KG1 (cell line): ENCODE data around the gene RGSL1.

Source experiments
- DNase-seq: peaks from one replicate; lab custom pipeline; 2025; lab: John Stamatoyannopoulos, UW

RGSL1 gene

DNA sequence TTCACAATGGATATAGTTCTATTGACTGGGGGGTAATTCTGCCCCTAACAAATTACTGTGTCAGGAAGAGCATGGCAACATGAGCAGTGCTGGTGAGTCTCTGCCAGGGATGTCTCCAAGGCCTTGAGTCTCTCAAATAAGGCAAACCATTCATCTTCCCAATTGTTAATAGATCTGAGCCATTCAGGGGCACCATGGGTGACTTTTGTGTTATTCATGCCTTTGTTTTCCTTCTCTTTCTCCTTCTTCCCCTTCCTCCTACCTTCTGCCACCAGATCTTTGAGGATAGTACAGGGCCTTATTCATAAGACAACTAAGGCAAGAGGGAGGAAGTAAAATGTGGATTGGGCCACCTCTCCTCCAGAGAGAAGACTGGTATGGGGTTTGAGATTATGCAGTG is at the start of gene RGSL1:
TSS of gene RGSL1 (plus strand) at position 60 of the 400 bp plus-strand sequence. CDS start at position 80, 20 bp downstream.
- no peak for DNase-seq

DNA sequence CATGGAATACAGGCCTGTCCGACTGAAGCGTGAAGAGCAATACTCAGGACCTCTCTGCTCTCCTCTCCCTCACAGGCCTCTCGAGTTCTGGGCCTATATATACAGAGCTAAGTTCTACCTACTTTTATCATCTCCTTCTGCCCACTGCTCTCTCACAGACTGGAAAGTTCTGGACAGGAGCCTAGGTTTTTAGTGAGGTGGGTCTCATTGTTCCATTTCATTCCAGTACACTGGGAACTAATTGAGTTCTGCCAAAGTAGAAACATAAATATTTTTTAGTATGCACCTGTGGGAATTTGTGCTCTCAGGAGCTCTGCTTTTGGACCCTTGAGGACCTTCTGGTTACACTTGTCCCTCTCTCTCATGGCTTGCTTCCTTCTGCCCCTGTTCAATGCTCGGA is 49.4 kb upstream of the RGSL1 start, which contains the start of gene TEDDM1:
TSS of gene TEDDM1 (minus strand) at position 101 of the 400 bp plus-strand sequence. CDS start 182 bp downstream, outside the sequence.
- DNase-seq: no peak

- DNase-seq: no peak
Measured at GRCh38 chr1:182404781-182405180, 45.2 kb upstream of the RGSL1 start.

DNA sequence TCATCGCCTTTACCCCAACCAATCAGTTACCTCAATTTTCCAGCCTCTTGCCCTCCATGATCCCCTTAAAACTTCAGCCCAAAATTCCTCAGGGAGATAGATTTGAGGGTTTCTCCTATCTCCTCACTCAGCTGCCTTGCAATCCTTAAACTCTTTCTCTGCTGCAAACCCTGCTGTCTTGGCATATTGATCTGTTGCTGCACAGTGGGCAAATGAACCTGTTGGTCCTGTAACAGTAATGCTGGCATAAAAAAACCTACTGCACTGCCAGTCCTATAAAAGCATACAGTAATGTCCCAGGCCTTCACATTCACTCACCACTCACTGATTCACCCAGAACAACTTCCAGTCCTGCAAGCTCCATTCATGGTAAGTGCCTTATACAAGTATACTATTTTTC is 44.4 kb upstream of the RGSL1 start:
- no peak for DNase-seq

DNA sequence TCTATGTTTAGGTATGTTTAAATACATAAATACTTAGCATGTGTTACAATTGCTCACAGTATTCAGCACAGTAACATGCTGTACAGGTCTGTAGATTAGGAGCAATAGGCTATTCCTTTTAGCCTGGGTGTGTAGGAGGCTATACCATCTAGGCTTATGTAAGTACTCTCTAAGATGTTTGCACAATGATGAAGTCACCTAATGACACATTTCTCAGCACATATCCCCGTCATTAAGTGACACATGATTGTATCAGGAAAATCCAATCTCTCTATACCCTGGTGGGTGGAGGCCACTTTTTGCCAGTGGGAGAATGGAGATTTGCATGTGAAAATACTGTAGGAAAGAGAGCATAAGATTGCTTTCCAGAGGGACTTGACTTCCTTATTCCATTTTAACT is 43.9 kb upstream of the RGSL1 start:
- no peak for DNase-seq

GRCh38 chr1:182407724-182408123 is 42.2 kb upstream of the RGSL1 start:
- DNase-seq: no peak

- no peak for DNase-seq
Measured at GRCh38 chr1:182408435-182409075, 41.4 kb upstream of the RGSL1 start.

DNA sequence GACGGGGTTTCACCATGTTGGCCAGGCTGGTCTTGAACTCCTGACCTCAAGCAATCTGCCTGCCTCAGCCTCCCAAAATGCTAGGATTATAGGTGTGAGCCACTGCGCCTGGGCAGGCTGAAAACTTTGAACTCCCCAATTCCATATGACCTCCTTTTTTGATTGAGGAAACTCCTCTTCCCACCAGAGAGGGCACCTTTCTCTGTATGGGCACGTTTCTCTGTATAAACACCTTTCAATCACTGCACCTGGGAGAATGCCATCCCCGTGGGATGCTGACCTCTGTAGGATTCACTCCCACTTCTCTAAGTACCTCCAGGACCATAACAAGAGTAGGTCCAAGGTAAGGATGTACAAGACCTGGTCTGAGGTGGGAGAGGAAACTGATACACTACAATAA is 39.8 kb upstream of the RGSL1 start:
- no peak for DNase-seq

DNA sequence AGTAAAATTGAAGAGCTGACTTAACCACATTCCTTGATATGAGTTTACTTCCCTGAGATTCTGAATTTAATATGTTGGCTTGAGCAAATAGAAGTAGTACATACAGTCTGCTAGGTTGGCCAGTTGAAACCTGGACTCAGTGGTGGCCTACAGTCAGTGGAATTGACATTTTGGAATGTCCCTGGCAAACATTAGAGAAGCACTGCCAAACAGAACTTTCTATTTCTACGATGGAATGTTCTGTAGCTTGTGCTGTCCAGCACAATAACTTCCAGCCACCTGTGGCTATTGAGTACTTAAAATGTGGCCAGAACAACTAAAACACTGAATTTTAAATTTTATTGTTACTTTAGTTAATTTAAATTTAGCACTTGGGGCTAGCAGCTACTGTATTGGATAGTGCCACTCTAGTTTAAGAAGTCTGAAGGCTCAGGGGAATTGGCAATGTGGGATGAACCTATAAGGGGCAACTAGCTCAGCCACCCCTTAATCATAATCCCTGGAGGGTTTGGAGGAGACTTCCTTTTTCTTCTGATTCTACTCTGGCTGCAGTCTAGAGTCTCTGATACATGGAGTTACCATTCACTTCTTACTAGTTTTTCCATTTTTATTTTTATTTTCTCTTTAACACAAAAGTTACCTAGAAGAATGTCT is 39.2 kb upstream of the RGSL1 start:
- no peak for DNase-seq

GRCh38 chr1:182413486-182413885 is 36.5 kb upstream of the RGSL1 start:
- DNase-seq: no peak

DNA sequence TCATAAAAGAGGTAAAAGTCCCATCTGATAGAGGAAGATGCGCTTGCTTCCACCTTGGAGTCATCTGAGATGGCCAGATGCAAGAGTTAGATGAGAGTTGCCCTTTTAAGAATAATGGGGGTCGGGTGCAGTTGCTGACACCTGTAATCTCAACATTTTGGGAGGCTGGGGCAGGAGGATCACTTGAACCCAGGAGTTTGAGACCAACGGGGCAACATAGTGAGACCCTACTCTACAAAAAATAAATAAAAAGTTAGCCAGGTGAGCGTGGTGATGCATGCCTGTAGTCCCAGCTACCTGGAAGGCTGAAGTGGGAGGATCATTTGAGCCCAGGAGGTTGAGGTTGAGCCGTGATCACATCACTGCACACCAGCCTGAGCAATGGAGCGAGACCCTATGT is 36.0 kb upstream of the RGSL1 start:
- DNase-seq: no peak

DNA sequence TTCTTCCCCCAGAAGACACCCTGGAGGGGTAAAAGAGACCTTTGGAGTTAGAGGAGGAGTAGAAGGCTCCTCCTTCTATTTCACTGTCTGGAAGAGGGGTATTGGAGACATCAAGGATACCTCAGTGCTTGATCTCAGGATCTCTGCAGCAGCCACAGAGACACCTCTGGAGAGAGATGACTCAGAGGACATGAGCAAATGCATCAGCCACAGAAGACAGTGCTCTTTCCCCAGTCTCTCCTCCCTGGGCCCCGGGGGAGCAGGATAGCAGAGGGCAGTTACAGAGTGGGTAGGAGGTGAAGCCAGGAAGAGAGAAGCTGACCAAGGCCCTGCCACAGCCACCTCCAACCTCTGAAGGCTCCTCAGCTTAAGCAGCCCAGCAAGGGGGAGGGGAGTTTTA is 34.2 kb upstream of the RGSL1 start:
- DNase-seq: no peak

DNA sequence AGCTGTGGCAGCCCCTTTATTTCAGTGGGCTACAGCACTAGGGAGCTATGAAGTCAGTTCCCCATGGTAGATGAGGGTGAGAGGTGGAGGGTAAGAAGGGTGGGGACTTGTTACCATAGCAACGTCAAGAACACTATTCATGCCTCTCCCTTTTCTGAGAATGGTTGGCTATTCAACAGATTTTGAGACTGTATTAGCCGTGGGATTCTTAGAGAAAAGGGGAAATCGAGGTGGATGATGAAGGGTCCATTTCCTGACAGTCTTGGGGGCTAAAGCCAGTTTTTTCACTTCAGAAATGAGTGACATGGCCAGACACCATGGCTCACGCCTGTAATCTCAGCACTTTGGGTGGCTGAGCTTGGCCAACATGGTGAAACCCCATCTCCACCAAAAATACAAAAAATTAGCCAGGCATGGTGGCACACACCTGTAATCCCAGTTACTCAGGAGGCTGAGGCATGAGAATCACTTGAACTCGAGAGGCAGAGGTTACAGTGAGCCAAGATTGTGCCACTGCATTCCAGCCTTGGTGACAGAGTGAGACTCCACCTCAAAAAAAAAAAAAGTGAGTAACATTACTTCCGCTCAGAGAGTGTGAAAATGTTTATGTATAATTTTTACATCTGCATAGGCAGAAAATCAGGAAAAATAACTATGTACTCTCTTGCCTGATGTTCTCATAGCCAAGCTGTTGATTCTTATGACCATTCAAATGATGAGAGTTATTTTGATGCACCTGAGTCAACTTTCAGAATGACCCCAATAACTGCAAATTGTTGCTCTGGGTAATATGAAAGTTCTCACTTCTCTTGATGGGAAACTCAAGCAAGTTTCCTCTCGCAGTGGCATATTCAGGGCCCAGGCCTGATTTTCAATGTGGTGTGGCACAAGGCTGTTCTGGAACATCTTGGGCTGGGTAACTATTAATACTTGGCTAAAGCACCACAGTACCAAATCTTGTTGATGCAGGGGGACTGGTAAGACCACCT is 23.2 kb upstream of the RGSL1 start:
- no peak for DNase-seq

- no peak for DNase-seq
Measured at GRCh38 chr1:182428043-182428442, 21.9 kb upstream of the RGSL1 start.

- DNase-seq: no peak
Measured at GRCh38 chr1:182430263-182431068, 19.5 kb upstream of the RGSL1 start.

DNA sequence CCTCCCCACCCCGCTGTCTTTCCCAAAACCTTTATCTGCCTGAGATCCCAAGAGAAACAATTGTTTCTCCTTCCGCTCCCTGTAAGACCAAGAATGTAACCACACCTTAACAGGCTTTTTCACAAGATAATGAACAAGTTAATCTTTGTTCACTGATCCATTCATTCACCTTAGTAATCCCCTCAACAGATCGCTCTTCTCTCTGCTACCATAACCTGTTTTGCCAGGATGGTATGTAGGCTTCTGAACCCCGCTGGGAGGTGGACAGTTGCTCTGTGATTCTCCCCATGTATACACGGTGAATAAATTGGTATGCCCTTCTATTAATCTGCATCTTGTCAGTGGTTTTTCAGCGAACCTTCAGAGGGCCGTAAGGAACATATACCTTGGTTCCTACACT is 18.7 kb upstream of the RGSL1 start:
- DNase-seq: no peak

DNA sequence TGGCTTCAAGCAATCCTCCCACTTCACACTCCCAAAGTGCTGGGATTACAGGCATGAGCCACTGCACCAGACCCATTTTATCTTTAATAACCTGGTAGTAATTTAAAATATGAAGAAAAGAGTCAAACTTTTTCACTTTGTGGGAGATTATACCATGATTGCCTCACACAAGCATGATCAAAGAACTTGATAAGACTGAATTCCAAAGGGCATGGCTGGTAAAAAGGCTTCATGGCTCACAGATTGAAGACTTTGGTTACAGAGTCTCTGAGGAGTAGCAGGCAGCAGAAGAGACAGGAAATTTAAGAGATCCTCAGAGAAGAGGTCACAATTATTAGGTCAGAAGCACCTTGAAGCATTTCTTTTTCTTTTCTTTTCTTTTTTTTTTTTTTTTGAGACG is 16.4 kb upstream of the RGSL1 start:
- no peak for DNase-seq

DNA sequence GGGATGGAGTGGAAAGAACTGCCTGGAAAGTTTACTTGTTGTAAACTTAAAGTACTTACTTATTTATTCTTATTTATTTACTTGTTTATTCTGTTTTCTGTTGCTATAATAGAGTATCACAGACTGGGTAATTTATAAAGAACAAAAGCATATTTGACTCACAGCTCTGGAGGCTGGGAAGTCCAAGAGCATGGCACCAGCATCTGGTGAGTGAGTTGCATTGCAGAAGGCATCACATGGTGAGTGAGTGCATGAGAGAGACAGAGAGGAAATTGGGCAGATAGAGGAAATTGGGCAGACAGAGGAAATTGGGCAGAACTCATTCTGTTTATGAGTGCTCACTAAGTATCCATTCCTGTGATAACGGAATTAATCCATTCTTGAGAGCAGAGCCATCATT is 11.6 kb upstream of the RGSL1 start:
- no peak for DNase-seq

- no peak for DNase-seq
Measured at GRCh38 chr1:182441719-182442118, 8.2 kb upstream of the RGSL1 start.

DNA sequence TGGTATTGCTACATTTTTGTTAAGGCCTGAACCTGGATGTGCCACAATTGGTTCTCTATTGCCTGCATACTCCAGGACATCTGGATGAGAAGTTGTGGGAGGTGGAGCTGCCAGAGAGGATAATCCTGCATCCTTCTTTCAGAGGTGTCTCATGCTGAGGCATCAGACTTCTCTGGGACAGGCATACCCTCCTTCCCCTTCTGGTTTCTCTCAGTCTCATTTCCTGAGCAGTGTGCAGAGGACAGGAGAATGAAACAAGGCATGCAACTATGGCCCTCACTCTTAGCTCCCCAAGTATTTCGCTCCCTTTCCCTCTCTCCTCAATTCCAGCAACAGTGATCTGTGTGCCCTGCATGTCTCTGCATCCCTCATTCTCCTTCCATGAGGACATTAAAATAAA is 7.6 kb upstream of the RGSL1 start:
- no peak for DNase-seq

GRCh38 chr1:182444497-182444896 is 5.4 kb upstream of the RGSL1 start:
- no peak for DNase-seq
